HG03558 (cell line): ENCODE results near the gene ANKRD29.
"Not testable (repeated sequence)": the region's sequence is repeated elsewhere in the genome, so short reads cannot be mapped to it uniquely, and the experiment has no call there.

Source experiments
- ATAC-seq: cut with Tn5 transposase; IDR thresholded peaks from one replicate; pipeline ENCODE4 v1.9.1; 2021; ENCODE audit warnings: moderate number of reproducible peaks; ENCODE audit not compliant: unreplicated experiment; ENCODE audit errors: extremely low read depth

Gene ANKRD29

DNA sequence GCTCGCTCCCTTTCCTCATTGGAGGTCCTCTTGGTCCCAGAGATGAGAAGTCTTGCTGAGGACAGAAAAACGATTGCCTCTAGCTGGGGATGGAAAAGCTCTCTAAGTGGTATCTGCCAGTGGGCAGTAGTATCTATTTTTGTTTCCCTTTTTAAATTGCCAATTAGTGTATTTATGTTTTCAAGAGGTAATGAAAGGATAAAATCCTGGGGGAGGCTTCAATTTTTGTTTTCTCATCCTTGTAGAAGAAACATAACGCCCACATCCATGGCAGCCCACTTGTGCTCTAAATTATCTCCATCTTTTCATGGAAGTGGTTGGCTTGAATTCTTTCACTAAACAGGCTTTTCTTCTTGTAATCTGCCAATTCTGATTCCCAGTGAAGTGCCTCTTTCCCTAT, 14.3 kb downstream of the ANKRD29 start:
- ATAC-seq: no peak

DNA sequence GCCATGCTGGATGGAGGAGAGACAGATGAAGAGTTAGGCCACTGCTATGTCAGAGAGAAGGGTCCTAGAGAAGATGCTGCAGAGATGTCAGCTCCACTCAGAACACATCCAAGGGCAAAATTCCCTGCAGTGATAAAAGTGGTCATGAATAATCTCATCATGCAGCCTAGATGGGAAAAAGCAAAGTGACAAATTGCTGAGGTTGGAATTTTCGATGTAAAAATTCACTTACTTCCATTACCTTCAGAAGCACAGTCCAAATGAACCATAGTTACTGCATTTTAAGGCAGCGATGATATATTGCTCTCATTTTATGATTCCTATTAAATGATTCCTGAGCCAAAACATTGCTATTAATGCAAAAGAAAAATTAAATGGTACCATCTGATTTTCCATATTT, 16.4 kb downstream of the ANKRD29 start:
- no peak for ATAC-seq

DNA sequence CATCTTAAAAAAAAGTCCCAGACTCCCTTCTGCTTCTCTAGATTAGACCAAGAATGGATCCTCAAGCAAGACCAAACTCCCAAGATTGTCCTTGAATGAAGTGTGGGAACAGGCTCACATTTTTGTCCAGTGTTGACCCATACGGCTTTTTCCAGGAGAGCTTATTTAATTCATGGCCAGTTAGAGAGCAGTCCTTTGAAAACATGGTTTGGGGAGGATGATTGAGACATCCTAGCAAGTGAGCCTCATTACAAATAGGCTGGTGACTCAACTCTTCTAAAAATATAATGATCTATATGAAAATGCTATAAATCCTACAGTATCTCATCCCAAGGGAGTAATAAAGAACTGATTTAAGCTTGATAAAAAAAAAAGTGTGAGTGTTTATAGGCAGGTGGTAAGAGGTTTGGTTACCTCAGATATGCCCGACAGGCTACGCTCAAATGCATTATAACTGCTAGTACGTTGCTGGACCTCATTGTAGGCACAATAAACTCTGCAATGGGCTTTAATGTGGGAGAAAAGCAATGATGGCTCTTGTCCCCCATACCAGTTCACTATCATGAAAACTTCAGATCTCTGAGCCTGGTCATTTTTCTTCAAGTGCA, 17.0 kb downstream of the ANKRD29 start:
- ATAC-seq: no peak

DNA sequence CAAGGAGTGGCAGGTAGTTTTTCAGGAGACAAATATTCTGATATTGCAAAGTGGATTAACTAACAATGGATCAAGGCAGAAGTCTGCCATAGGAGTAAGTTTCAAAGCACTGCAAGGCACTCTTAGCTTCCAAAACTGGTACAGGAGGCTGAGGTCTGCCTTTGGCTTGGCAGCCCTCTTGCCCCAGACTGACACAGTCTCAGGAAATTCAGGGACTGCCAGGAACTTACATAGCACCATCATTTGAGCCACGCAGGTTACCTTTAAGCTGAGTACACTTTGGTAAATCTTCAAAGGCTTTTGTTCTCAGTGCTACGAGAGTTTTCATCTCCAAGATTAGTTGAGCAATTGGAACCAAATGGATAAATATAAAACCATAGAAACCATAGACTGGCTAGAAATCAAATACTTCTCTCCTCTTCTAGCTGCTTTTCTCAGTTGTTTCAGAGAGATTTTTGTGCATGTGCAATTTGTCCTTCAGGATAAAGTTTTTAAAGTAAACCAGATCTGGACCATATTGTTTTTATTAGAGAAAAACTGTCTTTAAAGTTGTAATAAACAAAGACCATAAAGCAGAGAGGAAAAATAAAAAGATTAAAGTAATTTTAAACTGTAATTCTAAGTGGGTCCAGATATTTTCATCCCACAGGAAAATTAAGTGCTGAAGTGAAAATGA, 18.8 kb downstream of the ANKRD29 start:
- ATAC-seq: no peak

DNA sequence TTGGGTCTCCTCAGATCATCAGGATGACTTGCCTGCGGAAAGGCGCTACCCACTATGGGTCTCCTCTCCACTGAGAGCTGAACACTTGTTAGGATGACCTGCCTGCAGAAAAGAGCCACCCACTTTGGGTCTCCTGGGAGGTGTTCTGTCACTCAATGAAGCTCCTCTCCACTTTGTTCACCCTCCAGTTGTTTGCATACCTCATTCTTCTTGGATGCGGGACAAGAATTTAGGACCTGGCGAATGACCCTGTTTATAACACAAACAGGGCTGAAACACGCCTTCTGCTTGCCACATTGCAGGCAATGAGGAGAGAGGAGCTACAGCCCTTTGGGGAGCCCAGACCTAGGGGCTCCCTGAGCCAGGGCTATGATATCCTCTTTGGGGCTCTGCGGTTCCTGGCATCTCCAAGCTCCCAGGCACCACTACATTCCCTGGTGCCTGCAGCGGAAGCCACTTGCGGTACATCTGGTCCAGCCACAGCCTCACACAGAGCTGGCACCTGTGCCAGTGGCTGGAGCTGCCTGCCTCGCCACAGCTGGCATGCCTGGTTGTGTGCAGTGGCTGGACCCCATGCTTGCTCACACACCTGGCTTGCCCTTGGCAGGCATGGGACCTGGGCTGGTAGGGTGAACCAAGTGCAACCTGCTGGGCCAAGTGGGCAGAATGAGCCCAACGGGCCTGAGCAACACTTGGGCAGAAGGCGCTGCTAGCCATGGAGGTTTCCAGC, 20.6 kb downstream of the ANKRD29 start:
- ATAC-seq: no peak

DNA sequence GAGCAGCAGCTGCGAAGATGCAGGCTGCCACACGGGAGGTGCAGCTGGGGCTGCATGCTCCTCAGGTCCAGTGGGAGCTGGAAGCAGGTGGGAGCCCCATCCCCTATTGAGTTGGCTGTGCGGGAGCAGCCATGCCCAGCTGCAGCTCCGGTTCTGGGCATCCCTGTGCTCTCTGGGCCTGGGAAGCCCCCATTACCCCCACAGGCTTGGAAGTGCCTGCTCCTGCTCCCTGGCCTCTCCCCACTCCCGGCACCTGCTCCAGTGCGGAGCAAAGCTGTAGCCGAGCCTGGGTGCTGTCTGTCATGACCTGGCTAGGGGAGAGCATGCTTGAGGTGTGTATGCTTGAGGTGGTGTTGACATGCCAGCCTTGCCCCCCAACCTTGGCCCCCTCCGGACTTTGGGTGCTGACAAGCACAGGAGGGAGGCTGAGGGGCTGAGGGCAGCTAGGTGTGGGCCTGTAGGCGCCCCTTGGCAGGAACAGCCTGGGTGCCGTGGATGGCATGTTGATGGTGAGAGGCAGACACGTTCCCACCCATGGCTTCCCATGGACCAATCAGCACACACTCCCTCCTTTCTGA, 21.5 kb downstream of the ANKRD29 start:
- no peak for ATAC-seq

DNA sequence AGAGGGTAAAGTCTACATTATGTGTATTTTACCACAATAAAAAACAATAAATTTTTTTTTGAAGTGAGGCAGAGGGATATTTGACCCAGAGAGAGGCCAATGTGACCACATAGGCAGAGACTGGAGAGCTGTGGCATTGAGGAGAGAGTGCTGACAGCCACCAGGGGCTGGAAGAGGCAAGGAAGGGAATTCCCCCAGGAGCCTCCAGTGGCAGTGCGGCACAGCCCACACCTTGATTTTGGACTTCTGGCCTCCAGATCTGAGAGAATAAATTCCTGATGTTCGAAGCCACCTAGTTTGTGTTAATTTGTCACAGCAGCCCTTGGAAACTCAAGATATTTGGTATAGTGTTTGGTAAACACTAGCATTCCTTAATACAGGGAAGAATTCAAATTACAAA, 22.7 kb downstream of the ANKRD29 start:
- ATAC-seq: no peak

DNA sequence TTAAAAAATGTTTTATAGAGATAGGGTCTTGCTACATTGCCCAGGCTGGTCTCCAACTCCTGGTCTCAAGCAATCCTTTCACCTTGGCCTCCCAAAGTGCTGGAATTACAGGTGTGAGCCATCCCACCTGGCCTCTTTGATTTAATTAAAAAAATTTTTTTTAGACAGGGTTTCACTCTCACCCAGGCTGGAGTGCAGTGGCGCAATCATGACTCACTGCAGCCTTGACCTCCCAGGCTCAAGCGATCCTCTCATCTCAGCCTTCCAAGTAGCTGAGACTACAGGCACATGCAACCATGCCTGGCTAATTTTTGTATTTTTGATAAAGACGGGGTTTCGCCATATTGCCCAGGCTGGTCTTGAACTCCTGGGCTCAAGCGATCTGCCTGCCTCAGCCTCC, 26.3 kb downstream of the ANKRD29 start:
- ATAC-seq: not testable (repeated sequence)

DNA sequence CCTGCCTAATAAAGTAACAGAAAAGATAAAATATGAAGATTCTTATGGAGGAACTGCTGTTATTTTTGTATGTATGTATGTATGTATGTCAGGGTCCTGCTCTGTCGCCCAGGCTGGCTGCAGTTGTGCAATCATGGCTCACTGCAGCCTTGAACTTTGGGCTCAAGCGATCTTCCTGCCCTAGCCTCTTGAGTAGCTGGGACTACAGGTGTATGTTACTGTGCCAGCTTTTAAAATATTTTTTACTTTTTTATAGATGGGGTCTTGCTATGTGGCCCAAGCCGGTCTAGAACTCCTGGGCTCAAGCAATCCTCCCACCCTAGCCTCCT, 26.7 kb downstream of the ANKRD29 start:
- ATAC-seq: no peak

DNA sequence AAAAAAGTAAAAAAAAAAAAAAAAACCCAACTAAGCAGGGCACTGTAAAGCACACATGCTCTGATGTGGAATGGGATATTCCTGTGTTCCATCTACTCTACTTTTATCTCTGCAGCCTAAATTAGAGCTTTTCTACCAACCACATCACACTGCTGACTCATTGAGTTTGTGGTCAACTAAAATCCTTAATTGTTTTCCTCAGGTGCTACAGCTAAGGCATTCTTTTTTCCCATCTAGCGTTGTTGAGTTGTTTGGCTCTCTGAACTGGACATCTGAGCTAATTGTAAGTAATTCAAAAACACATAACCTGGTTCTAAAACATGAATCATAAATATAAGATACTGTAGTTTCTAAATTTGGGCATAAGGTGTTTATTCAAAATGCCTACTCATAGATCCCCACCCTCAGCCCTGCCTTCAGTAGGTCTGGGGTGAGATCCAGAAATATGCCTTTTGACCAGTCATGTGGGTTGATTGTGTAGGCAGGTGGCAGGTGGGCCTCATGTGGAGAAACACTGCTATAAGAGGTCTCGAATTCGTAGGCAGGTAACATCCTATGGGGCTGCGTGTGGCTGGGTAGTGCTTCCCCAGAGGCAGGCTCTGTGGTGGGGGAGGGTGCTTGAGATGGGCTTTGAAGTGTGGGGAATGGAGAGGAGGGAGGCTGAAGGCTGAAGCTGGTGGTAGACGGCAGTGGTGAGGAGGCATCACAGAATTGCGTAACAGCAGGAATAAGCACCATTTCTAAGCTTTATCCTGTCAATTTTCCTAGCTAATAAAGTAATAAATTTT, 27.2 kb downstream of the ANKRD29 start:
- no peak for ATAC-seq

DNA sequence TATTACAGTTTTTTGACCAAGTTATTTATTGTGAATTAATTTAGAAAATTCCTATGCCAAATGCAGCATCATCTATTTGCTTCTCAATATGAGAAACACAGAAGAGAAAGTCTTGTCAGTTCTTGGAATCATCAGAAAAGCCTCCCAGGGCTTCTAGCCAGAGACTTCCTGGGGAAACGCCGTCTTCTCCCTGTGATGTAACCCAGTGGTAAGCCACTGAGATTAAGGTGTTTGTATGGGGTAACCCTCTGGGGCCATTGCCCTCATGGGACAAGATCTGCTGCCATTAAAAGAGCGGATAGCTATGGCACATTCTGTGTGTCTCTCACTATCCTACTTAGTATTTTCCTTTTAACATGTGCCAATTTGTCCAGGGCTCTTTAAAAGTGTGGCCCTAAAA, 28.0 kb downstream of the ANKRD29 start:
- no peak for ATAC-seq

DNA sequence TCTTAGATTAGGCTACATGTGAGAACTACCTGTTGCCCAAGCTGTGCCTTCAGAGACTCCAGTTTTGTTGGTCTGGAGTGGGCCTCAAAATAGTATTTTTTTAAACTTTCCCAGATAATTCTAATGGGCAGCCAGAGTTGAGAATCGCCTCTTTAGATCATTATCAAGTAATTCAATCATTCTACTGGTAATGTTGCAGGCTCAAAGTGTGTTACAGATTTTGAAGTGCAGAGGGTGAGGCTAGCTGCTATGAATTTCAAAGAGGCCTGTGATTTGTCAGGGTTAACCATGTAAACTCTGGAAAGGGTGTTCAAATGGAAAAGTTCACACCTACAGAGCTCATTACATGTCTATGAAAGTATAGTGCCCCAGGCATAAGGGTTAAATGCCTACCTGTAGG, 30.1 kb downstream of the ANKRD29 start:
- ATAC-seq: no peak

DNA sequence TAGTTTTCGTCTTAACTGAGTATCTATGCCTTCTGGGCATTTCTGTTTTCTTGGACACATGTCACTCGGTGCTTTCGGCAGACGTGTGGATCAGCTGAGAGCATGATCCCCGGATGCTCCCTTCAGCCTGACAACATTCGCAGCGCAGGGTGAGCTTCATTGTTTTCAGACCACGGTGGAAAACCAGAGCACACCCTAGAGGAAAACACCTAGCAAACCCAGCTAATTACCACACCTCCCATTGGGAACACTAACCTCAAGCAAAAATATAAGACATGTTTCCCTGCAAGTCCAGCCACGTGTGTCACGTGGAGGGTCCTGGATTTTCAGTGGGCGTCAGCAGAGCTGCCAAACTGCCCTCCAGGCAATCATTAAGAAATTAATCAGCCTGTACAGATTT, 31.0 kb downstream of the ANKRD29 start:
- no peak for ATAC-seq

DNA sequence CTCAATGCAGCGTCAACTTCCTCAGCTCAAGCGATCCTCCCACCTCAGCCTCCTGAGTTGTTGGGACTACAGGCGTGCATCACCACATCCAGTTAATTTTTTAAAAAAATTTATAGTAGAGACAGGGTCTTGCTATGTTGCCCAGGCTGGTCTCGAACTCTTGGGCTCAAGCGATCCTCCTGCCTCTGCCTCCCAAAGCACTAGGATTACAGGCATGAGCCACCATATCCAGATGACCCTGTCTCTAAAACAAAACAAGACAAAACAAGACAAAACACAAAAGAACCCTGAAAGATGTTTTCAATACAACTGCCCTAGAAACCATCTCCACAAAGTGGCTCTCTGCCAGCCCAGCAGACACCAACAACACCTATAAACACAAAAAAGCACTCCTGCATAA, 31.4 kb downstream of the ANKRD29 start:
- no peak for ATAC-seq

DNA sequence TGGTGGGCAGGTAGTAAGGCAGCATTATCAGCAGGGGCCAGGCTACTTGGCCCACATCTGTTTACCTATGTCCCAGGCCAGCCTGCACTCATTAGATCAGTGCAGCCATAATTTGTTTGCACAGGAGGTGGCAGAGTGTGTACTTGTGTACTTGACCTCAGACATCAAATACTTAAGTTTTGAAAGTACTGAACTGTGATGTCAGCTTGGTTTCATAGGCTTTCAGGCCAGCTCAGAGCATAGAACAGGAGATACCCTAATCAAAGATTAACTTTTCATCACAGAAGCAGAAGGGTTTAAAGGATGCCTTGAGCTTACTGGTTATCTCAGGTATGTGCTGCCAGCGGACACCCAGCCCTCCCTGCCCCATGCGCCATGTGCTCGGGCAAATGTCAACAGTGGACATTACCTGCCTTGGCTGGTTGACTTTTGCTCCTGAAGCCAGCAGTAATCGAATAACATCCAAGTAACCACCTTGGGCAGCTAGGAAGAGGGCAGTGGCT, 33.2 kb downstream of the ANKRD29 start:
- peak; percentile 82 for ATAC-seq

DNA sequence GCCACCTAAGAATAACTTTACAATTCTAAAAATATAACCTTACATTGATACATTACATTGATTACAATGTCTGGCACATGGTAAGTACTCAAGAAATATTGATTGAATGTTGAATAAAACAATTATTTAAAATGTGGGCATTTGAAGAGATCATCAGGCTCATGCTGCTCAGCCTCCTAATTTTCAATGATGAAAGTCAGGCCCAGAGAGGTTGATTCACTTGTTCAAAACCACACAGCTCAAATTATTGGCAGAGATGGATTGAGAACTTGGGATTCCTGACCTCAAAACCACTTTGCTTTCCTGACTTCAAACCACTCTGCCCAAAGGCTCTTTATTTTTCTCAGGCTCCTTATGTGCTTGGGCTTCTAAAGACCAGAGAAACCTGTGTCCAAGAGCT, 34.7 kb downstream of the ANKRD29 start:
- no peak for ATAC-seq

DNA sequence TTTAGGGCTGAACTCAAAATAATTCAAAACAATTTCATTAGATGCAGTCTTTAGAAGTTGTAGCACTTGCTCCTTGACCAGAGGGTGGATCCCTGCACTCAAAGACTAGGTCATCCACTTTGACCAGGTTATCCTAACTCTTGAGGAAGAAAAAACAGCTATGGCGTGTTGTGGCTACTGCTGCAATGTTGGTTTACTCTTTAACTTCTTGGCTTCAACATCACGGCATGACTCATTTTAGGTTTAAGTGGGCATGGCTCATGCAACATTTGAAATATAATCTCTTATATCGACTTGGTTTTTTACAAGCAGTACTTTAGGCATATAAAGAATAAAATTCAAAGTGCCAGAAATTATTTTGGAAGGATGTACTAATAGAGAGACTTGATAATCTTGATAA, 35.4 kb downstream of the ANKRD29 start:
- no peak for ATAC-seq

DNA sequence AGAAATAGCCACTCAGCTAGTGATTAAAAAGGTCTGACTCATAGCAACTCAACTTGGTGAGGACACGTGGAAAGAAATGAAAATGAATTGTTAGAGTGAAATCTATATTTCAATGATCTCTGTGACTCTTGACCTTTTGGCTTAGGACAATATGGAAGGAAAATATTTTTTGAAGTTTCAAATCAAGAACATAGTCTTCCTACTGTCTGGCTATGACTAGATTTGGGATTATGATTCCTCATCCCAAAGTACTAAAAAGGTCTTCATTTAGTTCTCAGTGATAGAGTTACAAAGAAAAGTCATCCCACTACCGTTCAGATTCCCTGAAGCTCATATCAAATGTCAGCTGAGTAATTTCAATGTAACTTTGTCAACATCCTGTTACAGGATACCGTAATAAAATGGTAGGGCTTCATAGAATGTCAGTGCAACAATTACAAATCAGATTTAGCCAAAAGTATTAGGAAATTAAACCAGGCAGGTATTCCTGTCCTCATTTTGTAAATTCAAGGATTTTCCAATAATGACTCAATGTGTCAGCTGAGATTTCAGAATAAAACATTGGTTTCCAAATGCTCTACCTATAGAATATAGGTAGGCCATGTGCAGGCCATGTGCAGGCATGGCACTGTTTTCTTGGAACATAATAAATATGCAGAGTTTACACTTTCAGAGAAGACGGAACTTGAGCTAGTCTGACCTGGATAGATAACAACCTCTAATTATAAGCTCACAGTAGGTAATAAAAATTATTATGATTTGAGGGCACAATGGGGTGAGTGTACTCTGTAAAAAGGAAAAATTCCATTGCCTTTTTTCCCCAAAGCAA, 36.0 kb downstream of the ANKRD29 start:
- no peak for ATAC-seq

DNA sequence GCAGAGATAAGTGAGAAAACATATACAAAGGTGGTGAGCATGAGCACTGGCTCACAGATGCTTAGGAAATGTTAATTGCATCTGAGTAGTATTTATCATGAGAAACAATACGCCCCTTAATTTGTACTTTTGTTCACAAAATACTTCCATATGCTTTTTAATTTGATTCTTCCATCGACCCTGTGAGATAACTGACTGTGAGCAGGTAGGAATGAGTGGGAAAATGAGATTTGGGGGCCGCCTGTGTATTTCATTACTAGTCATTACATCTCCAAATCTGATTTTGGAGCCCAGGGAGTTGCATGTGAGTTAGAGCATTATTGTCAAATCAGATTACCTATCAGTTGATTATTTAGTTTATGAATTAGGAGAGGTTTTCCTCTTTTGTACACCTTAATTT, 39.7 kb downstream of the ANKRD29 start:
- ATAC-seq: no peak

DNA sequence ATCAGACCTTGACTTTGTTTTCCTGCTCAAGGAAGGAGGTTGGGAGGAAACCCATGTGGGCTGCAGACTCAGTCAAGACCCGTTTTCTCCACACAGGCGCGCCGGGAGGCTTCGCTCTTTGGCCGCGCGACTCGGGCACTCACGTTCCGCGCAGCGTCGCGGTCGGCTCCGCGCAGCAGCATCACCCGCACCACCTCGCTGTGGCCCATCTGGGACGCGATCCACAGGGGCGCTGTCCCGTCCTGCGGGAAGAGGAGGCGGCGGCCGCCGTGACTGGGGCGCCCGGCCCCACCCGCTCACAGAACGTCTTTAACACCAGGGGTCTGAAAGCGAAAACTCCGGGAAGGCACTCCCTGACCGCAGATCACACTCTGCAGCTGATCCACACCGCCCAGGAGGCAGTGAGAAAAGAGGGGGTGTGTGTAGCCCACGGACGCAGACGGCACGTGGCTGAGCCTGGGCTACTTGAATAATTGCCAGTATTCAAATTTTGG, 43.3 kb downstream of the ANKRD29 start:
- no peak for ATAC-seq
